Measurements from ENCODE around the gene TLX2. TPM values are rescaled to one million over a fixed set of nuclear protein-coding genes. Genes with fewer than 3 reads are reported as not detected.

TLX2 gene
- total and polyA plus RNA-seq, 2 donors (not counting 3 experiments of a cell fraction or from before 2014, with no cell fraction given) = not detected

DNA sequence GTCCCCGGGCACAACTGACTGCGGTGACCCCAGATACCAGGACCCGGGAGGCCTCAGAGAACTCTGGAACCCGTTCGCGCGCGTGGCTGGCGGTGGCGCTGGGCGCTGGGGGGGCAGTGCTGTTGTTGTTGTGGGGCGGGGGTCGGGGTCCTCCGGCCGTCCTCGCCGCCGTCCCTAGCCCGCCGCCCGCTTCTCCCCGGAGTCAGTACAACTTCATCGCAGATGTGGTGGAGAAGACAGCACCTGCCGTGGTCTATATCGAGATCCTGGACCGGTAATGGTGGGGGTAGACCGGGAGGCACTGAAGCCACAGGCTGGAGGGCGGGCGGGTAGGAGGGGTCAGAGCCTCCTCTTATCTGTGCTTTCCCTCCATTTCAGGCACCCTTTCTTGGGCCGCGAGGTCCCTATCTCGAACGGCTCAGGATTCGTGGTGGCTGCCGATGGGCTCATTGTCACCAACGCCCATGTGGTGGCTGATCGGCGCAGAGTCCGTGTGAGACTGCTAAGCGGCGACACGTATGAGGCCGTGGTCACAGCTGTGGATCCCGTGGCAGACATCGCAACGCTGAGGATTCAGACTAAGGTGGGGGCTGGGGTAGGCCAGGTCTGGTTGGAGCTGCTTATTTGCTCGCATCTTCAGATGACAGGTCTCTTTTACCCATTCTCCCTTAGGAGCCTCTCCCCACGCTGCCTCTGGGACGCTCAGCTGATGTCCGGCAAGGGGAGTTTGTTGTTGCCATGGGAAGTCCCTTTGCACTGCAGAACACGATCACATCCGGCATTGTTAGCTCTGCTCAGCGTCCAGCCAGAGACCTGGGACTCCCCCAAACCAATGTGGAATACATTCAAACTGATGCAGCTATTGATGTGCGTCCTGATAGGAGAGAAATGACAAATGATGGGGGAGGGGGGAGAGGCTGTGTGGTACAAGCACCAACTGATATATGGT is 16.3 kb downstream of the TLX2 start:
- peak; percentile 59 for FAIRE-seq
- Histone ChIP-seq H3K9ac (replicated peaks; ENCODE audit: extremely low read depth, insufficient read depth, low read length) (peak overlapping the region; percentile 78), H3K79me2 (ENCODE audit: control insufficient read depth, insufficient read depth, low read length) (peaks cover 19% of the 10 kb centered on the region), H4K20me1 (replicated peaks; ENCODE audit: control insufficient read depth, extremely low read depth, insufficient read depth, low read length) (no peaks in the 10 kb centered on the region), H3K9me1 (replicated peaks; ENCODE audit: control insufficient read depth, extremely low read depth, insufficient read depth, low read length) (no peaks in the 10 kb centered on the region), H3K4me1 (ENCODE audit: control insufficient read depth, extremely low read depth, insufficient read depth, low read length) (peaks cover 20% of the 10 kb centered on the region), H3K27me3 (ENCODE audit: control insufficient read depth in 2 of 2, insufficient read depth in 2 of 2, low read length in 2 of 2) (no peaks in the 10 kb centered on the region), H3K27ac (ENCODE audit: insufficient read depth, low read depth, low read length) (peak overlapping the region; percentile 25), H3K4me3 (replicated peaks in 1 of 3; ENCODE audit: insufficient read depth in 1 of 3, low read depth in 1 of 3, low read length in 3 of 3) (peak overlapping the region; percentile 77 to 90 (median 81)), H2AFZ (ENCODE audit: low read depth, low read length) (peak overlapping the region; percentile 37), H3K4me2 (ENCODE audit: insufficient read depth, low read length) (peak overlapping the region; percentile 67), H3K36me3 (ENCODE audit: control insufficient read depth in 2 of 2, extremely low read depth in 1 of 2, insufficient read depth in 2 of 2, low read length in 2 of 2) (peaks cover 6 to 26% of the 10 kb centered on the region in 2 experiments), H3K9me3 (replicated peaks; ENCODE audit: control insufficient read depth, insufficient read depth, low read length) (no peaks in the 10 kb centered on the region)
- DNase-seq (ENCODE audit: low read depth, low spot score) = peak; percentile 34
- BruUV-seq (replicated peaks) = no TSS peak
- dilution Hi-C loops (cut with MboI; ENCODE audit: extremely low pct_ligation_motif_present, low sequenced_read_pairs) = no loop called here
- POLR2A ChIA-PET = interaction anchor here (1.0 kb wide), 1 partner anchor 72 kb away, joined by 3 read pairs; the partner anchor contains the start of gene WBP1
- TF ChIP-seq JUN (IDR thresholded peaks at IDR 0.05; ENCODE audit: borderline replicate concordance, insufficient read depth, insufficient read length, low read depth) (no peak), GATA2 (IDR thresholded peaks at IDR 0.05; ENCODE audit: insufficient read depth, insufficient read length, low read depth, low read length) (no peak), FOS (IDR thresholded peaks at IDR 0.05; ENCODE audit: borderline replicate concordance, insufficient read depth, low read length) (no peak)
- TF ChIP-seq, protein P1, sequence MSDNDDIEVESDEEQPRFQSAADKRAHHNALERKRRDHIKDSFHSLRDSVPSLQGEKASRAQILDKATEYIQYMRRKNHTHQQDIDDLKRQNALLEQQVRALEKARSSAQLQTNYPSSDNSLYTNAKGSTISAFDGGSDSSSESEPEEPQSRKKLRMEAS (IDR thresholded peaks at IDR 0.05; ENCODE audit: insufficient read depth, insufficient read length) = no peak
- intact Hi-C loops (cut with micrococcal nuclease) = loop anchor here (5.0 kb wide), 2 partner anchors 33 to 198 kb away; partner anchors contain the start of gene LBX2
- CTCF ChIA-PET = interaction anchor here (1.3 to 5.2 kb wide), 8 partner anchors 23 to 195 kb away, joined by 3 to 82 read pairs (median 6); partner anchors contain the start of genes CCDC142, LBX2, PCGF1 and TTC31

DNA sequence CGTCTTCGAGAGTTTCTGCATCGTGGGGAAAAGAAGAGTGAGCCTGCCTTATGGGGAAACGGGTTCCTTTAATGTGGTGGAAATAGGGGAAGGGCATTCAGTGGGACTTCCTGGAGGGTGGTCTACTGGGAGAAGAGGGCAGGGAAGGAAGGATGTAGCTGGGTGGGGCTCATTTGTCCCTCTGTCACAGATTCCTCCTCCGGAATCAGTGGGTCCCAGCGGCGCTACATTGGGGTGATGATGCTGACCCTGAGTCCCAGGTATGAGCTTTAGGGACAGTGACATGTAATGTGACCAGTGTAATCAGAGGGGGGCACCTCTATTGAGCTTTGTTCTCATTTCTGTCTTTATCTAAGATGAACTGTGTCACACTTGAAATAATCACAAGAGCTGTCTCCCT is 17.4 kb downstream of the TLX2 start:
- no peaks in the 10 kb centered on the region for H3K9me3 ChIP-seq (replicated peaks; ENCODE audit: control insufficient read depth, insufficient read depth, low read length)
- H3K27me3 ChIP-seq (ENCODE audit: control insufficient read depth in 2 of 2, insufficient read depth in 2 of 2, low read length in 2 of 2) = no peaks in the 10 kb centered on the region
- H3K4me1 ChIP-seq (ENCODE audit: control insufficient read depth, extremely low read depth, insufficient read depth, low read length) = peaks cover 20% of the 10 kb centered on the region
- H2AFZ ChIP-seq (ENCODE audit: low read depth, low read length) = no peak overlapping the region
- no peak for DNase-seq (ENCODE audit: low read depth, low spot score)
- no peaks in the 10 kb centered on the region for H4K20me1 ChIP-seq (replicated peaks; ENCODE audit: control insufficient read depth, extremely low read depth, insufficient read depth, low read length)
- no peak overlapping the region for H3K4me2 ChIP-seq (ENCODE audit: insufficient read depth, low read length)
- no peak overlapping the region for H3K27ac ChIP-seq (ENCODE audit: insufficient read depth, low read depth, low read length)
- no peak for TF ChIP-seq EZH2 (IDR thresholded peaks at IDR 0.05; ENCODE audit: borderline replicate concordance, low read depth, low read length, severe bottlenecking)
- no peak for TF ChIP-seq MYC (IDR thresholded peaks at IDR 0.05; ENCODE audit: low read depth, low read length)
- no peak for TF ChIP-seq POLR2AphosphoS5 (IDR thresholded peaks at IDR 0.05; ENCODE audit: insufficient read depth, low read depth, low read length)
- TF ChIP-seq JUN (IDR thresholded peaks at IDR 0.05; ENCODE audit: borderline replicate concordance, insufficient read depth, insufficient read length, low read depth) = no peak
- TF ChIP-seq, protein P1 (IDR thresholded peaks at IDR 0.05; ENCODE audit: insufficient read depth, insufficient read length) = no peak
- TF ChIP-seq, protein P2, sequence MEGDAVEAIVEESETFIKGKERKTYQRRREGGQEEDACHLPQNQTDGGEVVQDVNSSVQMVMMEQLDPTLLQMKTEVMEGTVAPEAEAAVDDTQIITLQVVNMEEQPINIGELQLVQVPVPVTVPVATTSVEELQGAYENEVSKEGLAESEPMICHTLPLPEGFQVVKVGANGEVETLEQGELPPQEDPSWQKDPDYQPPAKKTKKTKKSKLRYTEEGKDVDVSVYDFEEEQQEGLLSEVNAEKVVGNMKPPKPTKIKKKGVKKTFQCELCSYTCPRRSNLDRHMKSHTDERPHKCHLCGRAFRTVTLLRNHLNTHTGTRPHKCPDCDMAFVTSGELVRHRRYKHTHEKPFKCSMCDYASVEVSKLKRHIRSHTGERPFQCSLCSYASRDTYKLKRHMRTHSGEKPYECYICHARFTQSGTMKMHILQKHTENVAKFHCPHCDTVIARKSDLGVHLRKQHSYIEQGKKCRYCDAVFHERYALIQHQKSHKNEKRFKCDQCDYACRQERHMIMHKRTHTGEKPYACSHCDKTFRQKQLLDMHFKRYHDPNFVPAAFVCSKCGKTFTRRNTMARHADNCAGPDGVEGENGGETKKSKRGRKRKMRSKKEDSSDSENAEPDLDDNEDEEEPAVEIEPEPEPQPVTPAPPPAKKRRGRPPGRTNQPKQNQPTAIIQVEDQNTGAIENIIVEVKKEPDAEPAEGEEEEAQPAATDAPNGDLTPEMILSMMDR (IDR thresholded peaks at IDR 0.05; ENCODE audit: extremely low read depth in 1 of 2, insufficient read depth in 1 of 2, low read depth in 1 of 2, low read length in 2 of 2) = no peak
- no peak for TF ChIP-seq FOS (IDR thresholded peaks at IDR 0.05; ENCODE audit: borderline replicate concordance, insufficient read depth, low read length)
- no peak for TF ChIP-seq POLR2A (IDR thresholded peaks at IDR 0.05; ENCODE audit: low read depth, low read length)
- no peak for TF ChIP-seq GATA2 (IDR thresholded peaks at IDR 0.05; ENCODE audit: insufficient read depth, insufficient read length, low read depth, low read length)
- H3K4me3 ChIP-seq (replicated peaks in 1 of 3; ENCODE audit: insufficient read depth in 1 of 3, low read depth in 1 of 3, low read length in 3 of 3) = no peak overlapping the region
- no peak for FAIRE-seq
- peaks cover 4 to 19% of the 10 kb centered on the region in 2 experiments for H3K36me3 ChIP-seq (ENCODE audit: control insufficient read depth in 2 of 2, extremely low read depth in 1 of 2, insufficient read depth in 2 of 2, low read length in 2 of 2)
- no peaks in the 10 kb centered on the region for H3K9me1 ChIP-seq (replicated peaks; ENCODE audit: control insufficient read depth, extremely low read depth, insufficient read depth, low read length)
- CTCF ChIA-PET = interaction anchor here (0.5 to 5.2 kb wide), 26 partner anchors 13 to 708 kb away, joined by 3 to 82 read pairs (median 5); partner anchors contain the start of genes CCDC142, LBX2, MOGS and PCGF1
- no TSS peak for BruUV-seq (replicated peaks)
- H3K79me2 ChIP-seq (ENCODE audit: control insufficient read depth, insufficient read depth, low read length) = peaks cover 19% of the 10 kb centered on the region
- POLR2A ChIA-PET = no interaction called here
- intact Hi-C loops (cut with micrococcal nuclease) = loop anchor here (2.0 to 5.0 kb wide), 3 partner anchors 34 to 281 kb away; partner anchors contain the start of gene LBX2
- no peak overlapping the region for H3K9ac ChIP-seq (replicated peaks; ENCODE audit: extremely low read depth, insufficient read depth, low read length)
- dilution Hi-C loops (cut with MboI; ENCODE audit: extremely low pct_ligation_motif_present, low sequenced_read_pairs) = no loop called here
